Mucosa of rectum (tissue), 2 donors: ENCODE results near the gene S100A1.

Source experiments
- H3K27ac ChIP-seq, 2 donors: one replicate each; pipeline ENCODE4 v1.7.0; 2013; ENCODE audit warnings: inconsistent platforms in 2 of 2, low read depth in 2 of 2, low read length in 2 of 2
- H3K27me3 ChIP-seq, 2 donors: one replicate each; pipeline ENCODE4 v1.7.0; 2013; ENCODE audit warnings: low read length in 2 of 2; ENCODE audit not compliant: control insufficient read depth in 2 of 2, insufficient read depth in 2 of 2
- H3K36me3 ChIP-seq, 2 donors: one replicate each; pipeline ENCODE4 v1.7.0; 2013; ENCODE audit warnings: low read length in 2 of 2; ENCODE audit not compliant: control insufficient read depth in 2 of 2, insufficient read depth in 2 of 2
- H3K4me1 ChIP-seq, 2 donors: one replicate each; pipeline ENCODE4 v1.7.0; 2013; ENCODE audit warnings: low read length in 2 of 2, mild to moderate bottlenecking in 1 of 2; ENCODE audit not compliant: control insufficient read depth in 2 of 2, insufficient read depth in 2 of 2
- H3K4me3 ChIP-seq, 2 donors: one replicate each; pipeline ENCODE4 v1.7.0; 2013; ENCODE audit warnings: low read length in 2 of 2
- H3K9ac ChIP-seq, 2 donors: one replicate each; pipeline ENCODE4 v1.7.0; 2013; ENCODE audit warnings: low read length in 2 of 2, low read depth in 1 of 2, mild to moderate bottlenecking in 1 of 2
- H3K9me3 ChIP-seq, 2 donors: one replicate each; pipeline ENCODE4 v1.7.0; 2013; ENCODE audit warnings: low read length in 2 of 2; ENCODE audit not compliant: control insufficient read depth in 2 of 2
- donor health status: healthy.
- donor health status: Normal muscosa, but diverticular disease.

S100A1 gene

DNA sequence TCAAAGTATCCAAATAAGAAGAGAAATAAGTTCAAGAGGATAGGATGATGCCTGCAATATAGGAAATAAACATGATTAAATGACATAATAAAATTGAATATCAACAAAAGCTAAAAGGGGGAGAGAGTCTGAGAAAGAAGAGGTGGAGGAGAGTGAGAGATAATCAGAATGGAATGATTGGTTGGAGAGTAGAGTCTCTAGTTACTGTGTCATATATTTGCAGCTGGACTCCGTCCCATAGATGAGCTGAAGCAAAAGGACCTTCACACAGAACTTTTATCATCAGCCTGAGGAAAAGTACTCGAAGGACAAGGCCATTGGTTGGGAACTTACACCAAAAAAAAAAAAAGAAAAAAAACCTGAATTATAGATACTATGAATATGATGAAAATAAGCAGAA is 39.8 kb upstream of the S100A1 start:
- Histone ChIP-seq H3K9me3 (no peaks in the 10 kb centered on the region), H3K27ac (no peak overlapping the region), H3K4me3 (no peak overlapping the region), H3K4me1 (no peaks in the 10 kb centered on the region), H3K27me3 (no peaks in the 10 kb centered on the region), H3K36me3 (no peaks in the 10 kb centered on the region), H3K9ac (no peak overlapping the region)

DNA sequence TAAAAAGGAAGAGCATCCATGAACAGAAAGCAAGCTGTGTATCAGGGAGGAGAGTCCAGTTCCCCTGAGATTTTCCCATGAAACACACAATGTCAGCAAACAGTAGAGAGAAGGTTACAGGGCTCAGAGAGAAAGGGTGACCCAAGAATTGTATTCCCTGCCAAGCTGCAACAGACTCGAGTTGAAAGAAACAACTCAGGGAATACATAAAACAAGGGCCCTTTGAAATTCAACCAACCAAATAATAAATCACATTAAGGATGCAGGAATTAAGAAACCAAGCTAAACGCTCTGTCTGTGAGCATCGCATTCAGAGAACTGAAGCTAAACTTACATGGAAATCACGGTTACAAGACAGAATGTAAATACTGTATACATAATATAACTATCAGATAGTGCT is 35.5 kb upstream of the S100A1 start:
- Histone ChIP-seq H3K36me3 (no peaks in the 10 kb centered on the region), H3K27ac (no peak overlapping the region), H3K9me3 (no peaks in the 10 kb centered on the region), H3K4me1 (no peaks in the 10 kb centered on the region), H3K4me3 (no peak overlapping the region), H3K27me3 (no peaks in the 10 kb centered on the region), H3K9ac (no peak overlapping the region)

DNA sequence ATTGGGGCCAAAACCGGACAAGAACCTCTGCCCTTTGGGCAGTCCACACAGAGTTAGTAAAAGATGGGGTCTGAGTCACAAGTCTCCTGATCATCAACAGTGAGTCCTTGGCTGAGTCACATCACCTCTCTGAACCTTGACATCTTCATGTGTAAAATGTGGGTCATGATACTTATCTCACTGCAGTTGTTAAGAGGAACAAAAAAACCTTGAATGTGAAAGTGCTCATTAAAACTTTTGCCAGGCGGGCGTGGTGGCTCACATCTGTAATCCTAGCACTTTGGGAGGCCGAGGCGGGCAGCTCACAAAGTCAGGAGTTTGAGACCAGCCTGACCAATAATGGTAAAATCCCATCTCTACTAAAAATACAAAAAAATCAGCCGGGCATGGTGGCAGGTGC is 31.0 kb upstream of the S100A1 start:
- Histone ChIP-seq H3K36me3 (no peaks in the 10 kb centered on the region), H3K4me1 (peaks cover 0 to 7% of the 10 kb centered on the region in 2 donors), H3K4me3 (no peak overlapping the region), H3K9me3 (no peaks in the 10 kb centered on the region), H3K27me3 (no peaks in the 10 kb centered on the region), H3K9ac (no peak overlapping the region), H3K27ac (no peak overlapping the region)

DNA sequence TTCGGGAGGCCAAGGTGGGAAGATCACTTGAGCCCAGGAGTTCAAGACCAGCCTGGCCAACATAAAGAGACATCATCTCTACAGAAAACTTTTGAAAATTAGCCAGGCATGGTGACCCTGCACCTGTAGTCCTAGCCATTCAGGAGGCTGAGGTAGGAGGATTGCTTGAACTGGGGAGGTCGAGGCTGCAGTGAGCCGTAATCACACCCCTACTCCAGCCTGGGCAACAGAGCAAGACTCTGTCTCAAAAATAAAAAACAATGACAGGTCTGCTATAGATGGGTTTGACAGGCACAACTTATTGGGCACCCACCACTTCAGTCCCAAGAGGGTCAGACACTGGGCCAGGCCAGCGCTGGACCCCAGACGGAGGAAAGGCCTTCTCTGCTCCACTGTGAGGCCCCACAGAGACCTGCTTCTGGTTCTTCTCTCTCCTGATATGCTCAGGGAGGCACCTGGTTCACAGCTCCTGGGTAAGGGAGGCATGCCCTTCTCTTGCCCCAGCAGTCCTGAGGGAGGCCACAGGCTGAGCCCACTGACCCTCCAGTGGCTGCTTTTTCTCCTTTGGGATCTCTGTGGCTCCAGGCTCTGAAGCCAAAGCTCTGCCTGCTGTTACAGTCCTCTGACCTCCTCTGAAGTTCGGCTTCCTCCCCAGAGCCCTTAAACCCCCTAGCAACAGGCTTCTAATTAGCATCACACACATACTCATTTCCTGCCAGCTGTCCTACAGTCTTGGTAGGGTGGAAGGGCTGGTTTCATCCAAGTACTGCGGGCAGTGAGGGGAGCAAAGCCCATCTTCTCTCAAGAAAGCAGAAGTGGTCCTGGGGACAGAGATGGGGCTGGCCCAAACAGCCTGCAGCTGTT is 29.7 kb upstream of the S100A1 start:
- H3K9me3 ChIP-seq: no peaks in the 10 kb centered on the region
- H3K27me3 ChIP-seq: no peaks in the 10 kb centered on the region
- peak overlapping the region in 1 of 2 donors; percentile 70 for H3K27ac ChIP-seq
- peak overlapping the region; percentile 33 to 47 for H3K9ac ChIP-seq
- no peak overlapping the region for H3K4me3 ChIP-seq
- no peaks in the 10 kb centered on the region for H3K36me3 ChIP-seq
- peaks cover 0 to 7% of the 10 kb centered on the region in 2 donors for H3K4me1 ChIP-seq

DNA sequence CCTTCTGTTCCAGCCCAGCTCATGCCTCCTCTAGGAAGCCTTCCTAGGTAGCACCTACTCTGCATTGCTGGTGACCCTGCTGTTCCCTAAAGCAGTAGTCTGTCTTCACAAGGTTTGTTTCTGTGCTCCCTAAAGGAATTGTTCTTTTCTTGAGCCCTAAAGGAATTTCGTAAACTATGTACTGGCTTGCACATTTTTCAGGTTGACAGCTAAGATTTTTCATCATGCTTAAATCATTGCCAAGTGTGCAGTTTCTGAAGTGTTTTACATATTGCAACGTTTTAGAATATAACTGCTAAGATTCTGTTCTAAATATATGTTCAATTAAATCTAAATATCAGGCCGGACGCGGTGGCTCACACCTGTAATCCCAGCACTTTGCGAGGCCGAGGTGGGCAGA is 28.4 kb upstream of the S100A1 start:
- H3K27ac ChIP-seq: no peak overlapping the region
- H3K4me3 ChIP-seq: no peak overlapping the region
- peaks cover 0 to 7% of the 10 kb centered on the region in 2 donors for H3K4me1 ChIP-seq
- no peak overlapping the region for H3K9ac ChIP-seq
- no peaks in the 10 kb centered on the region for H3K27me3 ChIP-seq
- H3K9me3 ChIP-seq: no peaks in the 10 kb centered on the region
- no peaks in the 10 kb centered on the region for H3K36me3 ChIP-seq

DNA sequence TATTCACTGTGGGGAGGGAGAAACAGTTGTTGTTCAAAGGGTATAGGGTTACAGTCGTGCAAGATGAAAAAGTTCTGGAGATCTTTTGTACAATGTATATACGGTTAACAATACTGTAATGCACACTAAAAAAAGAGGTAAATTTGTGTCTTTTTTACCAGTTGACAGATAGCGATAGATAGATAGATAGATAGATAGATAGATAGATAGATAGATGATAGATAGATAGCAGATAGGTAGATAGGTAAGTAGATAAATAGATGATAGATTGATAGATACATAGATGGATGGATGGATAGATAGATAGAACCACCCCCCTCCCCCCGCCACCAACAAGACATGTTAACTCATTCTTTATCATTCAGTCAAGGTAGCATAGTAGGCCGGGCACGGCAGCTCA is 25.5 kb upstream of the S100A1 start:
- Histone ChIP-seq H3K27me3 (no peaks in the 10 kb centered on the region), H3K9me3 (no peaks in the 10 kb centered on the region), H3K4me1 (peaks cover 3 to 7% of the 10 kb centered on the region in 2 donors), H3K9ac (no peak overlapping the region), H3K4me3 (no peak overlapping the region), H3K36me3 (peaks cover 12 to 13% of the 10 kb centered on the region in 2 donors), H3K27ac (no peak overlapping the region)

DNA sequence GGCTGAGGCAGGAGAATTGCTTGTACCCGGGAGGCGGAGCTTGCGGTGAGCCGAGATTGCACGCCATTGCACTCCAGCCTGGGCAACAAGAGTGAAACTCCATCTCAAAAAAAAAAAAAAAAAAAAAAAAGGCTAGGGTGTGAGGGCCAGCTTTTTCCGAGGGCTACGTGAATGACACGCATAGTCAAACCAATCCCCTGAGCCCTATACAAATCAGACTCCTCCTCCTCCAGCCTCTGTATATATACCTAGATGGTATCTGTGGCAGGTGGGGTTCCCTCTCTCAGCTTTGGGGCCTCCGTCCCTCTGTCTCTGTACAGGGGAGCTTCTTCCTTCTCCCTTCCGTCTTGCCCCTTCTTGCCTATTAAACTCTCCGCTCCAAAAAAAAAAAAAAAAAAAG is 22.0 kb upstream of the S100A1 start:
- no peak overlapping the region for H3K27ac ChIP-seq
- no peaks in the 10 kb centered on the region for H3K27me3 ChIP-seq
- H3K9ac ChIP-seq: no peak overlapping the region
- no peaks in the 10 kb centered on the region for H3K9me3 ChIP-seq
- H3K4me1 ChIP-seq: peaks cover 25 to 35% of the 10 kb centered on the region in 2 donors
- H3K36me3 ChIP-seq: peaks cover 14 to 15% of the 10 kb centered on the region in 2 donors
- H3K4me3 ChIP-seq: no peak overlapping the region

DNA sequence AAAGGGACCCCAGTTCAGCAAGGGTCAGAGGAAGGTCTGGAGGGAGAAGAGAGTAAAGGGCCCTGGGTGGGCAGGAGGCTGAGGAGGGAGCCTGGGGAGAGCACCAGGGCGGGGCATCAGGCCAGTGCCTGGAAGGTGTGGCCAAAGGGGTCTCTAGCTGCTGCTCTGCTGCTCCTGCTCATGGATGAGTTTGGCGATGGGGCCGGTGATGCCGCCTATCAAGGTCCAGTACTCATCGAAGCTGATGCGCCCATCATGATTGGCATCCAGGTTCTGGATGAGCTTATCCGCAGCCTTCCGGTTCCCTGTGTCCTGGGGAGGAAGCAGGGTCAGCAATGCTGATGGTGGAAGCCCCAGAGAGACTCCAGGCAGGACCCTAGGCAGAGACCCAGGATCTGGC is 20.9 kb upstream of the S100A1 start:
- peak overlapping the region in 1 of 2 donors; percentile 97 for H3K27ac ChIP-seq
- H3K4me3 ChIP-seq: no peak overlapping the region
- H3K9me3 ChIP-seq: no peaks in the 10 kb centered on the region
- peaks cover 30 to 37% of the 10 kb centered on the region in 2 donors for H3K4me1 ChIP-seq
- H3K36me3 ChIP-seq: peaks cover 14 to 15% of the 10 kb centered on the region in 2 donors
- no peak overlapping the region for H3K9ac ChIP-seq
- H3K27me3 ChIP-seq: no peaks in the 10 kb centered on the region

DNA sequence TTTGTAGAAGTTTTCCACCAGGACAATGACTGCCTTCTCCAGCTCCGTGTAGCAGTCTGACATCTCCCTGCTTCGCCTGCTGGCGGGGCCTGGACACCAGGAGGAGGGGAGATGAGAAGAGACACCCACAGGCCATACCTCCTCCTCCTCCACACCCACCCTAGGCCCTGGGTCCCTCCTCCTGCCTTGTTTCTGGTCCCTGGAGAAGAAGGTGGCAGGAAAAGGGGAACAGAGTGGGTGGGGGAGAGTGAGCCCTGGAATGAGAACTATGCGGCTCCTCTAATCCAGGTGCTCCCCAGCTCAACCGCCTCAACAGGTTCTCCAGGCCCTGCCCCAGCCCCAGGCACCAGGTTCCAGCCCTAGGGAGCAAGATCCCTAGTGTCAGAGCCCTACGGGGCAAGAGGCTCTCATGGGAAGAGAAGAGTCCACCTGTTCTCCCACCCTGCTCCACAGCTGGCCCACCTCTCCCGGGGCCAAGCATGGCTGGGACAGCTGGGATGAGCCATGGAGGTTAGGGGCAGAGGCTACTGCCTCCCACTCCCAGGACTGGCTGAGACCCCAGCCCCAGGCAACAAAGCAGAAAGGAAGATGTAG is 20.0 kb upstream of the S100A1 start:
- Histone ChIP-seq H3K27me3 (no peaks in the 10 kb centered on the region), H3K27ac (peak overlapping the region; percentile 95 to 97), H3K9me3 (no peaks in the 10 kb centered on the region), H3K9ac (peak overlapping the region; percentile 67 to 84), H3K4me3 (peak overlapping the region; percentile 55 to 70), H3K4me1 (peaks cover 30 to 38% of the 10 kb centered on the region in 2 donors), H3K36me3 (peaks cover 14 to 15% of the 10 kb centered on the region in 2 donors)

DNA sequence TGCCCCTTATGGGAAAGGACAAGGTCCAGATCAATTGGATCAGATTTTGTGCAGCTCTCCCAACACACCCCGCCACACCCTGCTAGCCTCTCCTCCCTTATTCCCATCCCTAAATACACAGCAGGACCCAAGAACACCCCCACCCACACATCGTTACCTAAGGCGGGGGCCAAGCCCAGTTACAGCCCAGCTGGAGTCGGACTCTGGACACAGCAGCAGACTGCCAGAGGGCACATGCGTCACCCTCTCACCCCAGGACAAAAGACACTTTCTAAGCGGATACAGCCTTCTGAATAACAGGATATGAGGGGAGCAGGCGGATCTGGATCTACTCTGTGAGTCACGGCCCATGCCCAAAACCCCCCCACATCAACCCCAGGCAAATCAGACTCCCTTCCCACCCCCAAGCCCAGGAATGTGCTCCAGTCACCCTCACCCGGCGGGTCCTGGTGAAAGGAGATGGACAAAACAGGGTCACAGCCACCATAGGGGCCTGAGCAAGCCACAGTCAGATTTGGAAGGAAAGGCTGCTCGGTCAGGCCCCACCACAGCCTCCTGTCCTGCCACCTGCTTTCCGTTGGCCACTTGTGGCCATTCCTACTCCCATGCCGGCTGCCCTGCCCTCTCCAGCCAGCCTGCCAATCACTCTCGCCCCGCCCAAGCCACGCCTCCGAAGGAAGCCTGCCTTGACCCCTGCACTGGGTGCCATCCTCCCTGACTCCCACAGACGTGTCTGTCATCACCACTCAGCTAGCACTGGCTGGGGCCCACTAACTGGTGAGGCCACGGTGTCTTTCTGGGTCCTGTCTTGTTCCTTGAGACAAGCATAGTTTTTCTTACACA is 19.3 kb upstream of the S100A1 start:
- Histone ChIP-seq H3K4me3 (peak overlapping the region; percentile 55 to 70), H3K4me1 (peaks cover 30 to 44% of the 10 kb centered on the region in 2 donors), H3K9ac (peak overlapping the region; percentile 67 to 84), H3K9me3 (no peaks in the 10 kb centered on the region), H3K27ac (peak overlapping the region; percentile 95 to 97), H3K27me3 (no peaks in the 10 kb centered on the region), H3K36me3 (peaks cover 14 to 15% of the 10 kb centered on the region in 2 donors)
